Measurements from ENCODE around the gene ANO2.
"Not testable (repeated sequence)": the region's sequence is repeated elsewhere in the genome, so short reads cannot be mapped to it uniquely, and the experiment has no call there.

The ANO2 gene

DNA sequence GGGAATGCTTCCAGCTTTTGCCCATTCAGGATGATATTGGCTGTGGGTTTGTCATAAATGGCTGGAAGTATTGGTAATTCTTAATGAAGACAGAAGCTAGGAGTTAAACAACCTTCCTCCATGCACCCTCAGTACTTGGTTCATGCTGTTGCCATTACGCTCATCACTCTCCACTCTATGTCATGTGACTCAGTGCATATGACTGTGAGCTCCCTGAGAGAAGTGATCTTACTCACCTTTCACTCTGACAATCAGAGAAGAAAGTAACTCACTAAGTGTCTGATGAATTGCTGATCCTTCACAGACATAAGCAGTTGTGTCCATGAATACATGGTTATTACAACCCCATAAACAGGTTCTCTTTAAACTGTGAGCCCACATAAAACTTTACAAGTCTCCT is 275.4 kb downstream of the ANO2 start:
- not testable (repeated sequence) for DNase-seq (ENCODE audit: low spot score)

DNA sequence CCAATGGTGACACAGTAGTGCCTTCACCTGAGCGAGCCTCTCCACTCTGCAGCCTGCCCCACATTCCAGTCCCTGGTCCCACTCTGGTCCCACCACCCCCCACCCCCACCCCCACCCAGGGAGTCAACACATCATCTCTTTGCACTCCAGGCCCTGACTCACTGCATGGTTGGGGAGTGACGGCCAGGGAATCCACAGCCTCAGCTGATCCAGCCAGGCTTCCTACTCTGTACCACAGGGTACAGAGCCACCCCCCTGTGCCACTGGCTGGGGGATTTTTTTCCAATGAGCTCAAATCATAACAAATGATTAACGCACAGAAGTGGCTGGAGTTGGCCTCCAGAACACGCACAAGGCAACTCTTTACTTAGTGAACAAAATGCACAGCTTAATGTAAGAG is 279.4 kb downstream of the ANO2 start:
- no peak for DNase-seq (ENCODE audit: low spot score)

DNA sequence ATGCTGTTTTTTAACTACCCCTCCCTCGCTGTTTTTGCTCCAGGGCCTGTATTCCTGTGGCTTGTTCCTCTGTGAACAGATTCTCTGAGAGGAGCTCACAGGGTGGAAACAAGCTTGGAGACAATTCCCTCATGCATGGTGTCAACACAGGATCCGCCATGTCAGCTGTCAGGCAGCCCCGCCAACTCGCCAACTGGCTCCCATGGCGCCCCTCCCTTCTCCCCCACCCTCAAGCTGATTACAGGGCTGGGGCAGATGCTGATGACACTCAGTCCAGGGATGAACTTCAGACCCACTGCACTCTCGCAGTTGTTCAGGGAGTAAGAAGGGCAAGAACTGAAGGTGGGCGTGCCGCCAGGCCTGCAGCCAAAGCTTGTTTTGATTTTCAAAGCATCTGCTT is 283.2 kb downstream of the ANO2 start:
- DNase-seq (ENCODE audit: low spot score): no peak

DNA sequence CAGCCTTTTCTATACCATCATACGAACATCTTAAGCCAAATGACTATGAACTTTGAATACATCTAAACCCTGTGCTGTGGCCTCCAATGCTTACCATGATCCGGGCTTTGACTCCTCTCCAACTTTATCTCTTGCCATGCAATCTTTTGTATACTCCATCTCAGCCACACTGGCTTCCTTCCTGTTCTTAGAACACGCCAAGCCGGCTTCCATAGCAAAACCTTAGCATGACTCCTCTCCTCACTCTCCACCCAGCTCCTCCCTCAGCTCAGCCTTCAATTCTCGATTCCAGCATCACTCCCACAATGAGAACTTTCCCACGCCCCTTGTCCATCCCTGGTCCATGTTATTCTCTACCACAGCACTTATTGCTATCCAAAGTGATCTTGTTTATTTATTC is 284.8 kb downstream of the ANO2 start:
- DNase-seq (ENCODE audit: low spot score): no peak

DNA sequence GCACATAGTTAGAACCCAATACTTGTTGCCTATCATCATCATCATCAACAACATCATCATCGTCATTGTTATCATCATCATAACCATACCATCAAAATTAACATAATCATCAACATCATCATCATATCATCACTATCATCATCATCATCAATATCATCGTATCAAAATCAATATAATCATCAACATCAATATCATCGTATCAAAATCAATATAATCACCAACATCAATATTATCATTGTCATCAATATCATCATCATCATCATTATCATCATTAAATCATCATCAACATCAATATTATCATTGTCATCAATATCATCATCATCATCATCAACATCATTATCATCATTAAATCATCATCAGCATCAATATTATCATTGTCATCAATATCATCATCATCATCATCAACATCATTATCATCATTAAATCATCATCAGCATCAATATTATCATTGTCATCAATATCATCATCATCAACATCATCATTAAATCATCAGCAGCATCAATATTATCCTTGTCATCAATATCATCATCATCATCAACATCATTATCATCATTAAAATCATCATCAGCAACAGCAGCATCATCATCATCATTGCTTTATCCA is 286.6 kb downstream of the ANO2 start:
- not testable (repeated sequence) for DNase-seq (ENCODE audit: low spot score)

DNA sequence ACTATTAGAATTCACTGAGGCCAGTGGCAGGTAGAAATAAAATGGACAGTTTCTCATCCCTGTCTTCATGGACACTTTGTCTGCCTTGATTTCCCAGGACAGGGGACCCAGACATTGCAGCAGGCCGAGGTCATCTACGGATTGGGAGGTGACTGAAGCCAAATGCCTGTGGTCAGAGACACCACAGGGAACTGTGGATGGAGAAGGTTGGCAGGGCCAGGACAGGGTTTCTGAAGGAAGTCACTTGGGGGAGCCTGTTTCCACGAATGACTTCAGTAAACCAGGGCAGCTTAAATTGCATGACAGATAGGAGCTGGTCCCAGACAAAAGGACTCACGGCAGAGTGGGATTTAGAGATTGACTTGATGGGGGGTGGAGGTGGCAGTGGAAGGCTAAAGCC is 288.2 kb downstream of the ANO2 start:
- no peak for DNase-seq (ENCODE audit: low spot score)

DNA sequence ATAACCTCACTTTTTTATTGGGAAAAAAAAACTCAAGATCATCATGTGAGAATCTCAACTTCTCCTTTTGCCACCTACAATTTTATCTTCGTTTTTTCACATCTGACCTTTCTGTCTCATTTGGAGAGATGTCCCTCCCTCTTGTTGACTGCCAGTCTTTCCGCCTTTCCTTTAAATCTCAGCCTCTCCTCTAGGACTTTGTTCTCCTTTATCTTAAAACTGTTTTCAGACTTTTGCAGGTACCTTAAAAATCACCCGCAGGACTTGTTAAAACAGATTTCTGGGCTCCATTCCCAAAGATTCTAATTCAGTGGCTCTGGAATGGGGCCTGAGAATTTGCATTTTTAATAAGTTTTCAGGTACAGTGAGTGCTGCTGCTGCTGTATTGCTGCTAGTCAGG is 289.9 kb downstream of the ANO2 start:
- DNase-seq (ENCODE audit: low spot score): no peak

DNA sequence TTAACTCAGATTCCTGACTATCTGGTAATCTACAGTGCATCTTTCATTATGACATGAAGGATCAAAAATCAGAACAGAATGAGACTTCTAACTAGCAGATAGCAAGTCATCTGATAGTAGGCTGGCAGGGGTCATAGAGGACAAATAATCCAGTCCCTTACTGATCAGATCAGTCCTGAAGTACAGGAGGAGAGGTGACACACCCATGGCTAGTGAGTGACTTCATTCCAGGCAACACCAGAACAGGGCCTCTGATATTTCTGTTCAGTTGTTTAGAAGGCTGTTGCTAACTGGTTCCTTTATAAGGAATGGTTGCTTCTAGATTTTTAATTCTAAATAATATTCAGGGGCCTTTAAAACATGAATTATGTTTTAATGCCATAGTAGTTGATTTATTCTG is 291.0 kb downstream of the ANO2 start:
- no peak for DNase-seq (ENCODE audit: low spot score)

DNA sequence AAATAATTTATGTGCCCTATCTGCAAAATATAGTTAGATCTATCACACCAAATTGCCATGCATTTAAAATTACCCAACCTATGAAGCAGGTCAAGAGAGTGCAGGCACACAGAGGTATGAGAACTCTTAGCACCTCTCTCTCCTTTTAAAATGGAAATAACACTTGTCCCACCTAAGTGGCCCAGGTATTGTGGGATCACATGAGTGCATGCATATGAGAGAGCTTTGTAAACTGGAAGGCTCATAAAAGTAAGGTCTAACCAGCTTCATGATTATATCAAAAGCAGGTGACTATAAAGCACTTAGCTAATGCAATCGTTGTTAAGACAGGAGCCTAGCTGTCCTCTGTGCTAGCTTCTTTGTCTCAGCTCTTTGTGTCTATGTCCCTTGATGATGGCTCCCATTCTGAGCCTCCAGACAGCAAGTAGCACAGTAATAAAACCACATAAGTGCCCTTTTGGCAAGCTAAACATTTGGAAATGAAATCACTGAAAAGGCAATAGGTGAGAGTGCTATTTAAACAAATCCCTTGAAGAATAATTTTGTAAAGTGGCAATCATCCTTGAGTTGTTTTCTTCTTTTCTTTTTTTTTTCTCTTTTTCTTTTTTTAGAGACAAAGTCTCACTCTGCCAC is 294.1 kb downstream of the ANO2 start:
- DNase-seq (ENCODE audit: low spot score): no peak

DNA sequence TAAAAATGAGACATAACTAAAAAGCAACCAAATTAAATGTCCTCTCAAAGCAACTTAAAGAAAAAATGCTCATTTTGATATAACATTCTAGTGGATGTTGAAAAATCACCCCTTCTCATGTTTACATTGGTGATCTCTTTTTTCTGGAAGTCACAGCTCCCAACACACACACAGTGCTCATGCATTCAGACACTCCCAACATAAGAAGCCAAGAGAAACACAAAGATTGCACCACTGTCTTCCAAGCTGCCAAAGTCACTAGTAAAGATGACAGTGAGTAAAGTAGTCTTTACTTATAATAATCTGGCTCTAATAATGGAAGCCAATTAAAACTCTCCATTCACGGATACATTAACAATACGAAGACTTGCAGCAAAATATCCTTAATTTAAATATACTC is 294.8 kb downstream of the ANO2 start:
- DNase-seq (ENCODE audit: low spot score): no peak

DNA sequence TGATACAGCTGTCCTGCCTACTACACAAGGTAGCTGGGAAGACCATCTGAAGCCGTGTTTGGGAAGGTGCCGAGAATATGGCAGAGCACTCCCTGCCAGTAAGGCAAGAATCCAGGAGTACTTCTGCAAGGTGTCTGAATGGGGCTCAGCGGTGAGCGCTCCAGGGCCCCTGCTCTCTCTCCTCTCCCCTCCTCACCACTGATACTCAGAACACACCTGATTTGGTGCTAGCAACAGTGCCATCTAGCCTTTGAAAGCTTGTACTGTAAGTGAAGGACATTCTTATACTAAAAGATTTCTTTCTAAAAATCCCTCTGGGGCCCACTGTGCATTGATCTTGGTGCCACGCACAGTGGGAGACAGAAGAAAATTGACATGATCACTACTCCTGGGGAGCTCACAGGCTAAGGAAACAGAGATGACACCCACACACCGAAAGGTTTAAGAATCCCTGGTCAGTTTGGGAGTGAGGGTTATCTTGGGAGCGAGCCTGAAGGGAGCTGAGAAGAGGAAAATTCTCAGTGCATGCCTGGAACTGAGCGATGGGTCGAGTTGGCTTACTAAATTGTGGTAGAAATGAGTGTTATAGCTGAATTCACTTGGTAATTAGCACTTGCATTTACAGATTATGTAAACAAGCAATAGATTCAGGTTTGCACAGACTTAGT is 296.2 kb downstream of the ANO2 start:
- no peak for DNase-seq (ENCODE audit: low spot score)

DNA sequence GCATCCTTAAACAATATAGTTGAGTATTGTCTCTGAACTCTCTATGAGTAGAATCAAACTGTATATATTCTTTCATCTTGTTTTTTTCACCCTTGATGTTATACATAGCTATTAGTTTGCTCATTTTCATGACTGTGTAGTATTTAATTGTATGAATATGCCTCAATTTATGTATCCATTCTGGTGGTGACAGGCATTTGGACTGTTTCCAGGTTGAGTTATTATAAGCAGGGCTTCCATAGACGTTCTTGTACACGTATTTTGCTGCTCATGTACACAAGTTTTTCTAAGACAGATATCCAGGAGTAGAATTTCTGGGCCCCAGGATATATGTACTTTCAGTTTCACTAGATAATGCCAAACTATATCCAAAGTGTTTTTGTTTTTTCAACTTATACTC is 301.8 kb downstream of the ANO2 start:
- no peak for DNase-seq (ENCODE audit: low spot score)

DNA sequence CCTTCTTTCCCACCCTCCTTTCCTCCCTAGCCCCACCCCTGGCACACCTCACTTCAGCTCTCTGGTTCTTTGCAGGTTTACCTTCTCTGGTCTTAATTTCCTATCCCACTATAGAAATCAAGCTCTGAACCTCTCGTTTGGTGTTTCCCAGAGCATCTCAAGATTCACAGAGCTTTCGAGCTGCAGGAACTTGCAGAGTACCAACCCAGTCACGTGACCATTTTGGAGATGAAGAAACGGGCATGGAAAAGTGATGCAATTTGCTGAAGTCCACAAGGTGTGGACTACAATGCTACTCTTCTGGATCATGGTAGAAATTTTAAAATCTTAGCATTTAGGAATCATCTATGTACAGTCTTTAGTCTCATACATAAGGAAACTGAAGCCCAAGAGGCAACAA is 307.4 kb downstream of the ANO2 start:
- DNase-seq (ENCODE audit: low spot score): no peak

DNA sequence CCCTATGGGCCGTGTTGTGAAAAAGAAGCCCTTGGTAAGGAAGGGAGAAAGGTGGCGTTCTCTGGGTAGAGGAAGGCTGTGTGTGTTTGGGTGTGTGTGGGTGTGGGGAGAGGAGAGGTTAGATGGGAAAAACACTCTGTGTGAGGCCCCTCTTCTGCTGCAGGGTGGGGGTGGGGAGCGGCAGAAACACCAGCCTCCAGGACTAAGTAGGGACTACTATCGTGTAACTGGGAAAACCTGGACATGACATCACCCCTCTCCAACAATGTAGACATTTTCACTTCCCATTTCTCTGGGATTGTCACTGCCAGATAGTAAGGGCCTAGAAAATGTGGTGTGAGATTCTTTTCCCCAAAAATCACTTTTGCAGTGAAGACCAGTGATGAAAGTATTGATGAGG is 308.2 kb downstream of the ANO2 start:
- no peak for DNase-seq (ENCODE audit: low spot score)

DNA sequence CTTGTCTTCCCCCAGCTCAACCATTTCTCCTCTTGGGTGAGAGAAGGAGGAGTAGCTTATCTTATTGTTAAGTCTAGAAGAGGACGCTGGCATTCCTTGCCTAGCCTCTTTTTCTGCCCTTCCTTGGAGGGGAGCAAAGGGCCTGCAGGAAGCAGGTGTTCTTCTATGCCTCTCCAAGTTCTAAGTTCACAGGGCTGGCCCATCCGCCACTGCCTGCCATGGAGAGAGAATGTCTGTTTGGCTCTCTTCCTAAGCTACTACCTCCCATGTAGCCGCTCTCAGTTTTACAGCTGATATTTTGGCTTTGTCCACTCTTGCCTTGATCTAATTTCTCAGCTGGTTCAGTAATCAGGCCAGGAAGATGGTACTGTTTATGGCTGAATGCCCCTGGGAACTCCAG is 312.0 kb downstream of the ANO2 start:
- no peak for DNase-seq (ENCODE audit: low spot score)

DNA sequence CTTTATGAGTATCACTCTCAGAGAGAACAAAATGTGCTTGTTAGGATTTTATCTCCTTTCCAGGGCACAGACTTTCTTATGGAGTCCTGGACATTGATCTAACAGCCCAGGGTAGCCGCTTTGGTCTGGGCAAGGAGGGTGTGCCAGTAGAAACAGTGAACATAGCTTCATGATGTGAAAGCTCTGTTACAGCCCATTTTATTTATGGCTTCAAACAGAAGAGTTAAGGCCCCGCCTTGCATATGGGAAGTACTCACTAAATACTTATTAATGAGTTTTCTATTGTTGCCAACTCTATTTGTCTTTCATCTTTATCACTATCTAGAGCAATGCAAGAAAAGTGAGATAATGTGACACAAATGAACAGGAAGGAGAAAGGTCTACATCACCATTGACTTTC is 312.6 kb downstream of the ANO2 start:
- DNase-seq (ENCODE audit: low spot score): no peak

DNA sequence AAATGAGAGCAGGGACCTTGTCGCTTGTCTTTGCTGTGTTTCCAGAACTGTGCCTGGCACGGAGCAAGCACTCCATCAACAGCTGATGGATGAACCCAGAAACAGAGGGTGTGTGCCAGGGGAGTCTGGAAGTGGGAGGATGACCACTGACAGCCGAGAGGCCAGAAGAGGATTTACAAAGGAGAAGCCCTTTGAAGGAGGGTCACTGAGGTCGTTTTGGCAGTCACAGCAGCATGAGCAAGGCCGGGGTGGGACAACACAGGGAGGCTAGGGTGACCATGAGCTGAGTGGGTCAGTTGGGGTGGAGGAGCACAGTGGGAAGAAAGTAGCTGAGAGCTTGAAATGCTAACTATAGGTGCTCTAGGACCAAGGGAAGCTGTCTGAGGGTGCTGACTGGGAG is 313.6 kb downstream of the ANO2 start:
- no peak for DNase-seq (ENCODE audit: low spot score)

DNA sequence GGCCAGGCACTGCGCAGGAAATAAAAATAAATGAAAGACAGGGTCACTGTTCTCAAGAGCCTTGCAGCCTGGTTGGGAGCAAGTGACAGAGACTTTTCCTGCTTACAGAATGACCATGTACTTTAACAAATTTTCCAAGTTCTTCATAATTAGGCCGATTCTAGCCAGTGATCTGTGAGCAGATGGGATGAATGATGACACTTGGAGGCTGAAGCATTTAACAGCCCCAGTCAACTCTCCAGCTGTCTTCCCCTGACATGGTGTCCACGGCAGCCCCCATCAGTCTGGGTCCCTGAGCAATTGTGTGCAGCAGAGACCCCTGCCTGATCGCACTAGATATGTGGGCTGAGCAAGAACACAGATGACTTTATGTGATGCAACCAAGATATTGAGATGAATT is 314.3 kb downstream of the ANO2 start:
- DNase-seq (ENCODE audit: low spot score): no peak

DNA sequence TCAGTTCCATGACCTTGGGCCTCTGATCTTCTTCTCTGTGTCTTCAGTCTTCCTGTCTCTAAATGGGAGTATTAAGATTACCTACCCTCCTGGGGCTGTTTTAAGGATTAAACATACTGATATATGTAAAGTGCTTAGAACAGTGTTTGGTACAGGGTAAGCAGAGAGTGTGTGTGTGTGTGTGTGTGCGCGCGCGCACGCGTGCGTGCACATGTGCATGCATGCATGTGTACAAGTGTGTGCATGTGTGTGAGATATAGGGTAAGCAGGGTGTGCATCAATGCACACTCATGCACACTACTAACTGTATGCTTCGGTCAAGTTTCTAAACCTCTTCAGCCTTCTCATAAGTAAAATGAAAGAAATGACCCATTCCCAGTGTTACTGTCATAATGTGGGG is 316.6 kb downstream of the ANO2 start:
- no peak for DNase-seq (ENCODE audit: low spot score)

DNA sequence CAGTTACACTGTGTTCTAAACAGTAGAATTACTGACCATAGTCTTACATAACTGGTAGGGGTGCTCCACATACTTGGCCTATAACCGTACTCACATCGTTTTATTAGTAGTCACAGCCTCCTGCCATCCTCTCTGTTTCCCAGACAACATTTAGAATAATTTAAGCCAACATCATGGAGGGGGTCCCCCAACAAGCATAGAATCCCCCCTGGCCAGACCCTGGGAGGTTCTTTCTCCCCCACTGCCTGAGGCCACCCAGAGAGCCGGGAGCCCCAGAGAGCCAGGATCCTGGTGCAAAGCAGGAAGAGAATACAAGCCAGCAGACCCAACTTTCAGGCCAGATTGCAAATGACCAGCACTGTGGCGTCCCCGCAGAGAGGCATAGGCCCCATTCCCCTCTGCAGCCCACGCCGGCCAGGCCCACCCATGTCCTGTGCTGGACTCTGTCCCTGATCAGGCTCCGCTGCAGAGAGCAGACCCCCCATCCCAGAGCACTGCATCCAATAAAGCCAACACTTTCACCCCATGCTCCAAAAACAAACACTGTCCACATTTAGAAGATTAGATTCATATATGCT is 317.9 kb downstream of the ANO2 start:
- no peak for DNase-seq (ENCODE audit: low spot score)

DNA sequence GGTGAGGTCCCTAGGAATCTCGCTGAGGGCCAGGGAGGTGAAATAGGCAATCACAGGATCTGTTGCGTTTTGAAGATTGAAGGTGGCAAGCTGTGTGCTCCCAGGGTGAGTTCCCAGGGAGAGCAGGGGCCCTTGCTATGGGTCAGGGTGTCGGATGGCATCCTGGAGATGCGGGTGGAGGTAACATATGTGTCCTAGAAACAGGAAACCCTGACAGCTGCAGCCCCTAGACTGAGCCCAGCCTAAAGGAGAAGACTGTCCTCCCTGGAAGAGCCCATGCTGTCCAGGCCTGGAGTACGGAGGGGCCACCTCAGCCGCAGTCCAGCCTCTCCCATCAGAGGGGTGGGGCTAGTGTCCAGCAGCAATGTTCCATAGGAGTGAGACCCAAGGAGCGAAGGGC is 318.9 kb downstream of the ANO2 start:
- DNase-seq (ENCODE audit: low spot score): no peak

DNA sequence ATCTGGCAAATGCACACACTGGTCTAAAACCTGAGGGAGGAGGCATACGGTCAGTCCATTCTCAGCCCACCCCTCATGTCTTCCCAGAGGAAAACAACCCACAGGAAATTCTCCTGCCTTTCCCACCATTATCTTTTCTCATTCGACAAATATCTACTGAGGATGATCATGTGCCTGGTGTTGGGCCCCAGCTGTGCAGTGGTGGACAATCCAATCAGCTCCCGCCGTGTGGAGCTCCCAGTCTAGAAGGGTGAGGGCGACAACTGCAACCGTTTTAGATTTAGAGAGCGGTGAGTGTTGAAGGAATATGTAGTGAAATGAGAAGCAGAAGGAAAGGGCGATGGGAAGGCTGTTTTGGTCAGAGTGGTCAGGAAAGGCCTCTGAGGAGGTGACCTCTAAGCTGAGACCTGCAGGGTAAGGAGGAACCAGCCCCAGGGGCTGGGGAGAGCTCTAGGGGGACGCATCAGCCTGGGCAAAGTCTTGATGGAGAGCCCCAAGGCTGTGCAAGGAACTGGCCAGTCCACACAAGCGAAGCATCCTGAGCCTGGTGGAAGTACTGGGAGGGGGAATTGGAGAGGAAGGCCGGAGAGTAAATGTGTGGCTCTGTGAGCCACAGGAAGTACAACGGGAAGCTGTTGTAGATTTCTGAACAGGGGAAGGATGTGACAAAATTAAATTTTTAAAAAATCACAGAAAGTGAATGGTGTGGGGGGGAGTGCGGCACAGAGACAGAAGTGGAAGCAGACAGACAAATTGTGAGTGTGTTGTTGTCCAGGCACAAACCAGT is 320.4 kb downstream of the ANO2 start:
- DNase-seq (ENCODE audit: low spot score): no peak

DNA sequence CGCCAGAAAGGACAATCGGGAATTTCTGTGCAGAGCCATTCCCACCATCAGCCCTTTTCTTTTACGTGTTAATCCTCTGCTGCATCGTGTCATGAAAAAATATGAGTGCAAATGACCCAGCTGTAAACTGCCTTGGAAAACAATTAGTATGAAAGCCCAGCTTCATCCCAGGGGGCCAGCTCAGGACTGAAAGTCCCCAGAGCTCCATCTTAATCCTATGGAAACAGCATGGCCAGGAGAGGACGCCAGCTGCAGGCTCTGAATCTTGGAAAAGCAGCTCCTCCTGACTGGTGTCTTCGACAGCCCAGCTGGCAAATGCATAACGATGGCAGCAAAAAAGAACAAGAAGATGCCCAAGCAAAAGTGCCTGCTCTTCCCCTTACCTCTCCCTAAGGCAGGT is 321.6 kb downstream of the ANO2 start:
- DNase-seq (ENCODE audit: low spot score): no peak
